IMR-90 (cell line): ENCODE data around the gene TGFBR1. TPM values are rescaled to one million over a fixed set of nuclear protein-coding genes. Genes with fewer than 3 reads are reported as not detected.

Source experiments
- ATAC-seq: fragments of 200-7000 bp; cut with Tn5 transposase; 2 replicates; pipeline ENCODE4 v1.9.1; 2020; ENCODE audit warnings: low read depth, mild to moderate bottlenecking, moderate library complexity
- BruUV-seq: library from RNA; stranded (reverse); fragments of 400-500 nt; replicated peaks from 2 replicates; lab custom pipeline; 2021; lab: Mats Ljungman, UMichigan
- CTCF ChIA-PET: fragments of 300-600 bp; formaldehyde crosslinking; extraction: SDS; loops from one replicate; lab custom pipeline; 2021; ENCODE audit warnings: antibody characterized with exemption; lab: Yijun Ruan, JAX
- POLR2A ChIA-PET: fragments of 300-600 bp; sonication (Branson Sonifier 250); formaldehyde crosslinking; loops from one replicate; lab custom pipeline; 2022; ENCODE audit warnings: antibody characterized with exemption; ENCODE audit not compliant: unreplicated experiment; lab: Charles Lee
- DNase-seq: peaks from one replicate; pipeline ENCODE4 v3.0.0; 2013
- H2AFZ ChIP-seq: replicated peaks from 2 replicates; pipeline ENCODE3; 2013; ENCODE audit warnings: low read length, mild to moderate bottlenecking; ENCODE audit not compliant: poor library complexity
- H2AK5ac ChIP-seq: 2 replicates; pipeline ENCODE4 v1.6.1; 2013; ENCODE audit warnings: low read depth, low read length, inconsistent platforms
- H2AK9ac ChIP-seq: replicated peaks from 2 replicates; pipeline ENCODE3; 2013; ENCODE audit warnings: mild to moderate bottlenecking, low read depth, low read length, moderate library complexity; ENCODE audit not compliant: poor library complexity
- H2BK120ac ChIP-seq: 2 replicates; pipeline ENCODE4 v1.6.1; 2013; ENCODE audit warnings: low read depth, low read length, inconsistent platforms
- H2BK15ac ChIP-seq: 3 replicates; pipeline ENCODE4 v1.6.1; 2013; ENCODE audit warnings: low read depth, low read length, inconsistent platforms
- H2BK20ac ChIP-seq: 2 replicates; pipeline ENCODE4 v1.6.1; 2013; ENCODE audit warnings: low read depth, mild to moderate bottlenecking, inconsistent platforms, low read length, moderate library complexity
- H2BK5ac ChIP-seq: 2 replicates; pipeline ENCODE4 v1.6.1; 2013; ENCODE audit warnings: mild to moderate bottlenecking, low read depth, low read length, inconsistent platforms; ENCODE audit not compliant: poor library complexity, severe bottlenecking
- H3K14ac ChIP-seq: replicated peaks from 2 replicates; pipeline ENCODE4 v1.6.1; 2013; ENCODE audit warnings: low read depth, low read length, inconsistent platforms
- H3K18ac ChIP-seq: 2 replicates; pipeline ENCODE4 v1.6.1; 2013; ENCODE audit warnings: low read depth, low read length, control low read depth
- H3K23ac ChIP-seq: 2 replicates; pipeline ENCODE4 v1.6.1; 2013; ENCODE audit warnings: low read depth, low read length, inconsistent platforms
- H3K27ac ChIP-seq: 2 replicates; pipeline ENCODE4 v1.5.1; 2013; ENCODE audit warnings: mild to moderate bottlenecking, control low read depth, low read length; ENCODE audit not compliant: insufficient read depth
- H3K27me3 ChIP-seq: 2 replicates; pipeline ENCODE4 v1.6.1; 2013; ENCODE audit warnings: low read length; ENCODE audit not compliant: control insufficient read depth, insufficient read depth
- H3K36me3 ChIP-seq: 2 replicates; pipeline ENCODE4 v1.6.1; 2013; ENCODE audit warnings: low read length, mixed read lengths; ENCODE audit not compliant: control insufficient read depth, insufficient read depth
- H3K4ac ChIP-seq: 2 replicates; pipeline ENCODE4 v1.6.1; 2013; ENCODE audit warnings: low read depth, low read length, inconsistent platforms
- H3K4me1 ChIP-seq: 2 replicates; pipeline ENCODE4 v1.6.1; 2013; ENCODE audit warnings: low read length, mixed read lengths; ENCODE audit not compliant: control insufficient read depth, insufficient read depth
- H3K4me2 ChIP-seq: 2 replicates; pipeline ENCODE4 v1.6.1; 2013; ENCODE audit warnings: low read depth, mild to moderate bottlenecking, control low read depth, low read length, moderate library complexity
- H3K4me3 ChIP-seq: 2 replicates; pipeline ENCODE4 v1.5.1; 2013; ENCODE audit warnings: low read depth, mild to moderate bottlenecking, control low read depth, low read length, moderate library complexity; ENCODE audit not compliant: insufficient read depth
- H3K56ac ChIP-seq: 2 replicates; pipeline ENCODE4 v1.6.1; 2013; ENCODE audit warnings: low read length, inconsistent platforms; ENCODE audit not compliant: insufficient read depth; ENCODE audit errors: extremely low read depth
- H3K79me1 ChIP-seq, 2 experiments: 2 replicates each; pipeline ENCODE4 v1.6.1; 2013; ENCODE audit warnings: low read length in 2 of 2, inconsistent platforms in 1 of 2, low read depth in 1 of 2
- H3K9ac ChIP-seq: 2 replicates; pipeline ENCODE4 v1.6.1; 2013; ENCODE audit warnings: low read depth, low read length, control low read depth
- H3K9me1 ChIP-seq: 2 replicates; pipeline ENCODE4 v1.6.1; 2013; ENCODE audit warnings: low read length, inconsistent platforms; ENCODE audit not compliant: insufficient read depth
- H3K9me3 ChIP-seq: 2 replicates; pipeline ENCODE4 v1.6.1; 2013; ENCODE audit warnings: low read length; ENCODE audit not compliant: control insufficient read depth, insufficient read depth
- H4K20me1 ChIP-seq: 2 replicates; pipeline ENCODE4 v1.6.1; 2013; ENCODE audit warnings: low read length, inconsistent platforms; ENCODE audit not compliant: insufficient read depth
- H4K5ac ChIP-seq: 2 replicates; pipeline ENCODE4 v1.6.1; 2013; ENCODE audit warnings: mild to moderate bottlenecking, low read depth, low read length, control low read depth
- H4K8ac ChIP-seq, 2 experiments: 2 replicates each; pipeline ENCODE4 v1.6.1; 2013; ENCODE audit warnings: low read depth in 2 of 2, low read length in 2 of 2, control low read depth in 1 of 2, inconsistent platforms in 1 of 2
- H4K91ac ChIP-seq: 2 replicates; pipeline ENCODE4 v1.6.1; 2013; ENCODE audit warnings: low read depth, low read length, inconsistent platforms; ENCODE audit not compliant: insufficient read depth
- BHLHE40 ChIP-seq: fragments of 150-350 bp; IDR thresholded peaks from 2 replicates; pipeline ENCODE4 v1.6.1; 2016; ENCODE audit warnings: mild to moderate bottlenecking, low read depth, low read length
- CEBPB ChIP-seq: IDR thresholded peaks from 2 replicates; pipeline ENCODE4 v1.6.1; 2012; ENCODE audit warnings: low read depth, low read length, improper control_type of control experiment
- CHD1 ChIP-seq: IDR thresholded peaks from 2 replicates; pipeline ENCODE4 v1.6.1; 2012; ENCODE audit warnings: low read depth, low read length, improper control_type of control experiment
- CTCF ChIP-seq: conservative IDR thresholded peaks from 2 replicates; pipeline ENCODE4 v1.5.1; 2012; ENCODE audit warnings: mild to moderate bottlenecking, low read depth, low read length, improper control_type of control experiment
- ELK1 ChIP-seq: fragments of 150-350 bp; IDR thresholded peaks from 2 replicates; pipeline ENCODE4 v1.6.1; 2016; ENCODE audit warnings: low read depth, mild to moderate bottlenecking, low read length, moderate library complexity, borderline replicate concordance
- FOS ChIP-seq: fragments of 150-350 bp; IDR thresholded peaks from 2 replicates; pipeline ENCODE4 v1.6.1; 2016; ENCODE audit warnings: low read depth, low read length
- MAFK ChIP-seq: IDR thresholded peaks from 2 replicates; pipeline ENCODE4 v1.6.1; 2012; ENCODE audit warnings: low read depth, low read length, improper control_type of control experiment
- MAZ ChIP-seq: IDR thresholded peaks from 2 replicates; pipeline ENCODE4 v1.6.1; 2012; ENCODE audit warnings: low read depth, mild to moderate bottlenecking, low read length, improper control_type of control experiment, moderate library complexity, borderline replicate concordance
- MXI1 ChIP-seq: IDR thresholded peaks from 2 replicates; pipeline ENCODE4 v1.6.1; 2012; ENCODE audit warnings: low read depth, mild to moderate bottlenecking, low read length, moderate library complexity, borderline replicate concordance
- NFE2L2 ChIP-seq: fragments of 150-350 bp; IDR thresholded peaks from 2 replicates; pipeline ENCODE4 v1.6.1; 2016; ENCODE audit warnings: low read depth, mild to moderate bottlenecking, low read length
- POLR2A ChIP-seq: IDR thresholded peaks from 2 replicates; pipeline ENCODE4 v1.6.1; 2012; ENCODE audit warnings: mild to moderate bottlenecking, low read depth, low read length
- RAD21 ChIP-seq: IDR thresholded peaks from 2 replicates; pipeline ENCODE4 v1.6.1; 2012; ENCODE audit warnings: low read length, improper control_type of control experiment
- RFX5 ChIP-seq: IDR thresholded peaks from 2 replicates; pipeline ENCODE4 v1.8.0; 2012; ENCODE audit warnings: low read depth, mild to moderate bottlenecking, low read length, moderate library complexity
- SMC3 ChIP-seq: fragments of 150-350 bp; IDR thresholded peaks from 2 replicates; pipeline ENCODE4 v1.6.1; 2016; ENCODE audit warnings: low read depth, mild to moderate bottlenecking, antibody characterized with exemption, low read length, moderate library complexity
- WGBS, 2 experiments: methylation state at CpG; one replicate each; pipeline versions ENCODE4 v1.1.5 to v1.1.7; 2013; ENCODE audit warnings: missing lambda C conversion rate in 2 of 2; ENCODE audit not compliant: insufficient read length in 1 of 2; ENCODE audit errors: extremely low coverage in 2 of 2; 5-methylcytosine and 5-hydroxymethylcytosine counted together
- dilution Hi-C: fragments of 300-500 bp; cut with HindIII; formaldehyde crosslinking; loops from one replicate; pipeline ENCODE4 v1.14.3; 2018; ENCODE audit warnings: low sequenced_read_pairs; ENCODE audit not compliant: unreplicated experiment
- in situ Hi-C: fragments of 300-500 bp; cut with MboI; formaldehyde crosslinking; loops from 3 replicates; pipeline ENCODE4 v1.14.3; 2019; ENCODE audit warnings: low sequenced_read_pairs, inconsistent platforms, mixed read lengths
- intact Hi-C: fragments of 100-400 bp; cut with micrococcal nuclease; formaldehyde crosslinking; loops from 2 replicates; pipeline ENCODE4 v1.10.0; 2022
- polyA plus RNA-seq, 3 experiments: library from polyadenylated mRNA; depleted of rRNA; stranded (reverse); fragments of >200 nt; gene quantifications; 2 replicates each; pipeline ENCODE4 v1.2.3, GENCODE V29; 2012; ENCODE audit warnings: low replicate concordance in 1 of 3
- total RNA-seq: library from RNA; depleted of rRNA; stranded (reverse); fragments of >200 nt; gene quantifications from 2 replicates; pipeline ENCODE4 v1.2.3, GENCODE V29; 2012
- TF ChIP-seq, protein P1 (sequence below): fragments of 150-350 bp; IDR thresholded peaks from 2 replicates; pipeline ENCODE4 v1.6.1; 2017; ENCODE audit warnings: mild to moderate bottlenecking, antibody characterized with exemption, low read length, low read depth

Gene TGFBR1
- total and polyA plus RNA-seq, 2 of the 4 experiments (the other 2 are of a cell fraction), result 15.1 to 75.3 TPM

GRCh38 chr9:99160173-99160572, 55.3 kb downstream of the TGFBR1 start:
- Histone ChIP-seq H2AFZ (no peak overlapping the region), H2BK5ac (no peak overlapping the region), H3K4me2 (no peak overlapping the region), H3K14ac (no peak overlapping the region), H4K20me1 (no peaks in the 10 kb centered on the region), H2BK15ac (no peak overlapping the region), H4K5ac (no peak overlapping the region), H3K27me3 (no peaks in the 10 kb centered on the region), H2BK20ac (no peak overlapping the region), H2BK120ac (no peak overlapping the region), H4K91ac (no peak overlapping the region), H3K4me3 (no peak overlapping the region), H3K4me1 (no peaks in the 10 kb centered on the region; the same call in 1 of the 2 replicates), H2AK9ac (no peak overlapping the region), H3K18ac (no peak overlapping the region), H3K23ac (no peak overlapping the region), H3K27ac (no peak overlapping the region), H3K4ac (no peak overlapping the region), H2AK5ac (no peak overlapping the region), H3K9me3 (no peaks in the 10 kb centered on the region), H3K79me1 (no peaks in the 10 kb centered on the region), H3K36me3 (no peaks in the 10 kb centered on the region), H3K56ac (no peak overlapping the region), H4K8ac (no peak overlapping the region), H3K9ac (no peak overlapping the region), H3K9me1 (no peaks in the 10 kb centered on the region)
- ChIA-PET POLR2A (no interaction called here), CTCF (no interaction called here)
- 83% methylated on average over 1 of the region's 6 CpGs; no CpG with 5 or more reads in 1 of the 2 experiments for WGBS, 2 experiments
- TF ChIP-seq CTCF (no peak), FOS (no peak), MXI1 (no peak), RAD21 (no peak), SMC3 (no peak), MAZ (no peak), NFE2L2 (no peak), CHD1 (no peak), MAFK (no peak), BHLHE40 (no peak), ELK1 (no peak), CEBPB (no peak), POLR2A (no peak), RFX5 (no peak)
- TF ChIP-seq, protein P1, sequence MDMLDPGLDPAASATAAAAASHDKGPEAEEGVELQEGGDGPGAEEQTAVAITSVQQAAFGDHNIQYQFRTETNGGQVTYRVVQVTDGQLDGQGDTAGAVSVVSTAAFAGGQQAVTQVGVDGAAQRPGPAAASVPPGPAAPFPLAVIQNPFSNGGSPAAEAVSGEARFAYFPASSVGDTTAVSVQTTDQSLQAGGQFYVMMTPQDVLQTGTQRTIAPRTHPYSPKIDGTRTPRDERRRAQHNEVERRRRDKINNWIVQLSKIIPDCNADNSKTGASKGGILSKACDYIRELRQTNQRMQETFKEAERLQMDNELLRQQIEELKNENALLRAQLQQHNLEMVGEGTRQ, result no peak
- intact Hi-C loops (loop anchor here (5.0 to 10.0 kb wide), 4 partner anchors 65 to 1167 kb away; partner anchors contain the start of genes ALG2, NR4A3 and SEC61B), in situ Hi-C loops (no loop called here), dilution Hi-C loops (no loop called here)
- no peak for DNase-seq
- no TSS peak for BruUV-seq
- no peak for ATAC-seq
